Upper lobe of left lung (tissue), 6 donors: Measurements from ENCODE around the gene TRNAU1AP. TPM values are rescaled to one million over a fixed set of nuclear protein-coding genes. Genes with fewer than 3 reads are reported as not detected.
A peak's percentile ranks its signal among the peaks of the same experiment; 100 is the strongest.

Experiments used
- ATAC-seq, 2 donors: fragments of 200-7000 bp; cut with Tn5 transposase; one replicate each; pipeline ENCODE4 v1.9.1; 2022; ENCODE audit warnings: mild to moderate bottlenecking in 2 of 2, moderate library complexity in 2 of 2; ENCODE audit not compliant: low FRiP score in 2 of 2
- DNase-seq, 2 donors: peaks; one replicate each; pipeline ENCODE4 v3.0.0-alpha.2; 2019 to 2020
- H3K27ac ChIP-seq, 4 donors: fragments of 200-600 bp; sonication (generic); one replicate each; pipeline ENCODE4 v1.5.1; 2016 to 2019
- H3K27me3 ChIP-seq, 4 donors: fragments of 200-600 bp; sonication (generic); one replicate each; pipeline ENCODE4 v1.5.1; 2017 to 2019
- H3K36me3 ChIP-seq, 4 donors: fragments of 200-600 bp; sonication (generic); one replicate each; pipeline ENCODE4 v1.5.1; 2016 to 2019
- H3K4me1 ChIP-seq, 4 donors: fragments of 200-600 bp; sonication (generic); one replicate each; pipeline ENCODE4 v1.5.1; 2018 to 2019
- H3K4me3 ChIP-seq, 4 donors: fragments of 200-600 bp; sonication (generic); one replicate each; pipeline ENCODE4 v1.5.1; 2017 to 2019; ENCODE audit warnings: mild to moderate bottlenecking in 2 of 4, moderate library complexity in 1 of 4
- H3K9me3 ChIP-seq, 4 donors: fragments of 200-600 bp; sonication (generic); one replicate each; pipeline ENCODE4 v1.5.1; 2018 to 2019
- CTCF ChIP-seq, 6 experiments: fragments of 450-650 bp in 4 of 6; fragments of 200-600 bp in 2 of 6; sonication (generic) in 2 of 6; IDR thresholded peaks; one replicate each; pipeline ENCODE4 v1.5.1; 2016 to 2019; ENCODE audit warnings: antibody characterized with exemption in 6 of 6
- EP300 ChIP-seq, 4 donors: sonication (generic); formaldehyde crosslinking; IDR thresholded peaks; one replicate each; pipeline ENCODE4 v1.5.1; 2017; ENCODE audit warnings: antibody characterized with exemption in 4 of 4, control low read depth in 2 of 4
- POLR2A ChIP-seq, 4 donors: fragments of 450-650 bp; IDR thresholded peaks; one replicate each; pipeline ENCODE4 v1.5.1; 2016 to 2017; ENCODE audit warnings: antibody characterized with exemption in 4 of 4, mild to moderate bottlenecking in 2 of 4
- POLR2AphosphoS5 ChIP-seq, 2 donors: sonication (generic); formaldehyde crosslinking; IDR thresholded peaks; one replicate each; pipeline ENCODE4 v1.5.1; 2017; ENCODE audit warnings: antibody characterized with exemption in 2 of 2
- WGBS, 2 donors: methylation state at CpG; one replicate each; pipeline ENCODE4 v1.1.5; 2017 to 2018; 5-methylcytosine and 5-hydroxymethylcytosine counted together
- total RNA-seq, 6 donors: library from RNA; depleted of rRNA in 4 of 6; stranded (reverse); fragments of >200 nt in 4 of 6; gene quantifications; one replicate each; pipeline versions ENCODE4 v1.1.0 to v1.2.1, GENCODE V29; 2016 to 2021
- donor health status: DM: no; HTN: no; CAD: no; lungs with moderate emphysema.
- donor health status: DM: no; HTN: yes; CAD: no; lungs with severe emphysema.

Gene TRNAU1AP
- total RNA-seq, 6 donors from 2014 or later = 19.6 to 35.6 (median 25.3) TPM

- Histone ChIP-seq H3K36me3 (peaks cover 14 to 52% (median 37%) of the 10 kb centered on the region in 4 donors), H3K27ac (peak overlapping the region in 1 of 4 donors; percentile 9)
- no peak for TF ChIP-seq CTCF (IDR thresholded peaks at IDR 0.05)
- no peak for TF ChIP-seq POLR2AphosphoS5 (IDR thresholded peaks at IDR 0.05)
- no peak for TF ChIP-seq EP300 (IDR thresholded peaks at IDR 0.05)
- no peak for TF ChIP-seq POLR2A (IDR thresholded peaks at IDR 0.05)
These were observed 48.8 kb downstream of the TRNAU1AP start for GRCh38 chr1:28601696-28602095.

DNA sequence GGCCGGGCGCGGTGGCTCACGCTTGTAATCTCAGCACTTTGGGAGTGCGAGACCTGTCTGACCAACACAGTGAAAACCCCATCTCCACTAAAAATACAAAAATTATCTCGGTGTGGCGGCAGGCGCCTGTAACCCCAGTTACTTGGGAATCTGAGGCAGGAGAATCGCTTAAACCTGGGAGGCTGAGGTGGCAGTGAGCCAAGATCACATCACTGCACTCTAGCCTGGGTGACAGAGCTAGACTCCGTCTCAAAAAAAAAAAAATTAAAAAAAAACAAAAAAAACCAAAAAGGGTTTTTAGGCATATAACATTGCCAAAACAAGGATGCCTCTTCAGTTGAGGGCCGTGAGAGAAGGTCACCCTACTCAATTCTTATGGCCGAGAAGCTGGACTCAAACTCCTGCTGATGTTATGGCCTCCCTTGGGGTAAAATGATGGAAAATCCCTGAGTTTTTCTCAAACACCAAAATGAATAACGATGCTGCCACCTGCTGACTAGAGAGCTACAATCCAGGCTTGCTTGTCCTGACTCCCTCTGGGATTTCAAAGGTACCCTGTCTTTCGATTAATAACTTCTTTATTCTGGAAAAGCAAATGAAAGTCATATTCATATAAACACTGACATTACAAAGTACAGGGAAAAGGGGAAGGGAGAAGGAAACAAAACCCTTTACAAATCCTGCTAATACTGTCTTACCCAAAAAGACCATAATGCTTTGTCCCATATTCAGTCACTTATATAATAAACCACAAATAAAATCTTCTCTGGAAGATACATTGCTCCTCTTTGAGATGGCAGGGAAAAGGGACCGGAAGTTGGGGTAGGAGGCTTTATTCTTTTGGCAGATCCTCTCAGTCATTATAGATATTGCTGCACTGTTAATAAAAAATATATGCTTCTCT is 49.9 kb downstream of the TRNAU1AP start:
- DNase-seq (peak in 1 of 2 donors; percentile 56), ATAC-seq (peak; percentile 58 to 84)
- no peaks in the 10 kb centered on the region for H3K9me3 ChIP-seq
- 77 to 78% methylated on average over 15 of the region's 15 CpGs for WGBS, 2 donors
- H3K27ac ChIP-seq = no peak overlapping the region
- no peak overlapping the region for H3K4me3 ChIP-seq
- H3K27me3 ChIP-seq = no peaks in the 10 kb centered on the region
- TF ChIP-seq CTCF (IDR thresholded peaks at IDR 0.05) (peak; percentile 41 to 76 (median 56)), EP300 (IDR thresholded peaks at IDR 0.05) (no peak), POLR2AphosphoS5 (IDR thresholded peaks at IDR 0.05) (no peak)
- H3K4me1 ChIP-seq = peaks cover 0 to 3% (median 0%) of the 10 kb centered on the region in 4 donors
- peaks cover 14 to 63% (median 48%) of the 10 kb centered on the region in 4 donors for H3K36me3 ChIP-seq

More at GRCh38 chr1:28601696-28602095, 48.8 kb downstream of the TRNAU1AP start:
- ATAC-seq (peak in 1 of 2 donors; percentile 51), DNase-seq (no peak)
- WGBS, 2 donors = 74 to 93% methylated on average over 2 to 3 of the region's 3 CpGs
- H3K27me3 ChIP-seq = no peaks in the 10 kb centered on the region
- H3K4me3 ChIP-seq = no peak overlapping the region
- H3K9me3 ChIP-seq = no peaks in the 10 kb centered on the region
- peaks cover 0 to 3% (median 0%) of the 10 kb centered on the region in 4 donors for H3K4me1 ChIP-seq

DNA sequence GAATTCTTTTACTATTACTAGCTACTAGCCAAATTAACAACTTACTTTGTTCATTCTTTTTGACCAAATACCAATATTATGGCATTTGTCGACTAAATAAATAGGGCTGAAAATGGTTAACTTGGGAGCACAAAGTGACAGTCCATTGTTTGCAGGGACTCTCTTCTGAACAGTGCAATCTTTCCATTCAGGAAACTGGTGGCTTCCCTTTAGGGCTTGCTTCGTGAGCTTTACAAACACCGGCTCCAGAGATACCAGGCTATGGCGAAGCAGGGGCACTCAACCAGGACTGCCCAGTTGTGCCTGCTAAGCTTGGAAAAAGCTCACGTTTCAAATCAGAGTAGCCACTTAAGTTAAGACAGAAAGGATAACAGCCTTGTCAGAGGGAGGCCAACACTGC is 51.5 kb downstream of the TRNAU1AP start:
- no peak overlapping the region for H3K27ac ChIP-seq
- 83 to 89% methylated on average over 3 to 5 of the region's 5 CpGs for WGBS, 2 donors
- H3K4me1 ChIP-seq = peaks cover 0 to 3% (median 0%) of the 10 kb centered on the region in 4 donors
- no peaks in the 10 kb centered on the region for H3K9me3 ChIP-seq
- TF ChIP-seq EP300 (IDR thresholded peaks at IDR 0.05) (no peak), POLR2A (IDR thresholded peaks at IDR 0.05) (no peak)
- H3K4me3 ChIP-seq = no peak overlapping the region
- ATAC-seq = no peak
- H3K27me3 ChIP-seq = no peaks in the 10 kb centered on the region
- DNase-seq = no peak
- peaks cover 14 to 76% (median 57%) of the 10 kb centered on the region in 4 donors for H3K36me3 ChIP-seq

DNA sequence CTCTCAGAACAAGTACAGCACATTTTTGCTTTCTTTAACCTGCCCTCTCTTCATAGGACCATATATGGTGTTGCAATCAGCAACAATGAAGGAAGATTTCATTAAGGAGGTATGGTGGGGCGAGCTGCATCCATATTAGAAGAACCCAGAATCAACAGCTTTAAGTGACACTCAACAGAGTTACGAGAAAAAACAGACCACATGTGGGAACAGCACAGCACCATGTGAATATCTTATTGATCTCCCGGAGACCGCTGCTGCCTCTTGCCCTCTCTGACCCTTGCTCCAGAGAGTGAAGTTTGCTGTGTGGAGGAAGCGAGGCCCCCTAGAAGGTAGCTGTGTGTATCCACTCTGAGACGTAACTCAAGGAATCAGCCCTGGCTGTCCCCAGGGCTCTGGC is 52.1 kb downstream of the TRNAU1AP start:
- Histone ChIP-seq H3K36me3 (peaks cover 14 to 81% (median 62%) of the 10 kb centered on the region in 4 donors), H3K27me3 (no peaks in the 10 kb centered on the region), H3K4me1 (peaks cover 0 to 3% (median 0%) of the 10 kb centered on the region in 4 donors), H3K4me3 (no peak overlapping the region), H3K9me3 (no peaks in the 10 kb centered on the region), H3K27ac (no peak overlapping the region)
- ATAC-seq (no peak), DNase-seq (no peak)
- TF ChIP-seq POLR2AphosphoS5 (IDR thresholded peaks at IDR 0.05) (no peak), POLR2A (IDR thresholded peaks at IDR 0.05) (no peak), EP300 (IDR thresholded peaks at IDR 0.05) (no peak), CTCF (IDR thresholded peaks at IDR 0.05) (no peak)
- 91 to 99% methylated on average over 5 to 6 of the region's 6 CpGs for WGBS, 2 donors

DNA sequence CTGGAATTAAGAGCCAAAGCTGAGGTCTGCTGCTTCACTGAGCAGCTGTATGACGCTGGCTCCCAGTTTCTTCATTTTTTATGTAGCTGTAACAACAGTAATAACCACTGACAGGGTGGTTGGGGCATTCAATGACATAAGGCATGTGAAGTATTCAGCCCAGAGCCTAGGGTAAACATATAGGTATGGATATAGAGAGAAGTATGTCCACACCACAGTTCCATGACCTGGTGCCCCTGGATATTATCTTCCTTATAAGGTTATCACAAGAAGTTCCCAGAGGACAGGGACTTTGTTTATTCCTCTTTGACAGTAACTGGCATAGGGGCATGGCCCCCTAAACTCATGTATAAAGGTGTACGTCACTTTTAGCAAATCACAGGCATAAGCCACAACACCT is 53.9 kb downstream of the TRNAU1AP start:
- Histone ChIP-seq H3K4me3 (no peak overlapping the region), H3K27me3 (no peaks in the 10 kb centered on the region), H3K27ac (no peak overlapping the region), H3K36me3 (peaks cover 17 to 92% (median 75%) of the 10 kb centered on the region in 4 donors), H3K4me1 (peaks cover 0 to 3% (median 0%) of the 10 kb centered on the region in 4 donors), H3K9me3 (no peaks in the 10 kb centered on the region)
- WGBS, 2 donors = 85 to 86% methylated on average over 2 of the region's 2 CpGs
- DNase-seq (no peak), ATAC-seq (no peak)
- TF ChIP-seq POLR2A (IDR thresholded peaks at IDR 0.05) (no peak), CTCF (IDR thresholded peaks at IDR 0.05) (no peak), POLR2AphosphoS5 (IDR thresholded peaks at IDR 0.05) (no peak), EP300 (IDR thresholded peaks at IDR 0.05) (no peak)
